ENCODE measurements around the gene CAPN6.

The CAPN6 gene

DNA sequence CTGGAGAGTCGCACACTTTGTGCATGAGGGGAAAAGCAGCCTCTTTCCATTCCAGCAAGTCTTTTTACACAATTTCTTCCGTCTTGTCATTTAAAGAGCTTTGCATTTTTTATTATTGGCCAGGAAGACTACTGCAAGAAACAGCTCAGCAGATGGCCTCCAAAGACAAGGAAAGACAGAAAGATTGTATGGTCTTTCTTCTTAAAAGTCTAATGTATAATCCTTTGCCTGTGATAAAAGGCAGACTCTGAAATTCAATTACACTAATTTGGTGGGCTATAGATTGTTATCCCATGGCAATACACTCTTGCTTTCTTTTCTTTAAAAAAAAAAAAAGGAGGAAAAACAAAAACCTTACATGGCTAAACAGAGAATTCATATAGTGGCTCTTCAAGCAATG is 5.9 kb downstream of the CAPN6 start:
- TF ChIP-seq MYC (IDR thresholded peaks at IDR 0.05; ENCODE audit: low read depth, low read length) (no peak), POLR2A (IDR thresholded peaks at IDR 0.05; ENCODE audit: extremely low read depth, insufficient read length) (no peak)
- TF ChIP-seq, protein P1, sequence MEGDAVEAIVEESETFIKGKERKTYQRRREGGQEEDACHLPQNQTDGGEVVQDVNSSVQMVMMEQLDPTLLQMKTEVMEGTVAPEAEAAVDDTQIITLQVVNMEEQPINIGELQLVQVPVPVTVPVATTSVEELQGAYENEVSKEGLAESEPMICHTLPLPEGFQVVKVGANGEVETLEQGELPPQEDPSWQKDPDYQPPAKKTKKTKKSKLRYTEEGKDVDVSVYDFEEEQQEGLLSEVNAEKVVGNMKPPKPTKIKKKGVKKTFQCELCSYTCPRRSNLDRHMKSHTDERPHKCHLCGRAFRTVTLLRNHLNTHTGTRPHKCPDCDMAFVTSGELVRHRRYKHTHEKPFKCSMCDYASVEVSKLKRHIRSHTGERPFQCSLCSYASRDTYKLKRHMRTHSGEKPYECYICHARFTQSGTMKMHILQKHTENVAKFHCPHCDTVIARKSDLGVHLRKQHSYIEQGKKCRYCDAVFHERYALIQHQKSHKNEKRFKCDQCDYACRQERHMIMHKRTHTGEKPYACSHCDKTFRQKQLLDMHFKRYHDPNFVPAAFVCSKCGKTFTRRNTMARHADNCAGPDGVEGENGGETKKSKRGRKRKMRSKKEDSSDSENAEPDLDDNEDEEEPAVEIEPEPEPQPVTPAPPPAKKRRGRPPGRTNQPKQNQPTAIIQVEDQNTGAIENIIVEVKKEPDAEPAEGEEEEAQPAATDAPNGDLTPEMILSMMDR (IDR thresholded peaks at IDR 0.05; ENCODE audit: low read depth, low read length): no peak
- TF ChIP-seq, protein P2, sequence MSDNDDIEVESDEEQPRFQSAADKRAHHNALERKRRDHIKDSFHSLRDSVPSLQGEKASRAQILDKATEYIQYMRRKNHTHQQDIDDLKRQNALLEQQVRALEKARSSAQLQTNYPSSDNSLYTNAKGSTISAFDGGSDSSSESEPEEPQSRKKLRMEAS (IDR thresholded peaks at IDR 0.05; ENCODE audit: low read depth, low read length): no peak
- H3K4me3 ChIP-seq (ENCODE audit: low read depth, low read length): no peak overlapping the region
- DNase-seq (ENCODE audit: low read depth): no peak

DNA sequence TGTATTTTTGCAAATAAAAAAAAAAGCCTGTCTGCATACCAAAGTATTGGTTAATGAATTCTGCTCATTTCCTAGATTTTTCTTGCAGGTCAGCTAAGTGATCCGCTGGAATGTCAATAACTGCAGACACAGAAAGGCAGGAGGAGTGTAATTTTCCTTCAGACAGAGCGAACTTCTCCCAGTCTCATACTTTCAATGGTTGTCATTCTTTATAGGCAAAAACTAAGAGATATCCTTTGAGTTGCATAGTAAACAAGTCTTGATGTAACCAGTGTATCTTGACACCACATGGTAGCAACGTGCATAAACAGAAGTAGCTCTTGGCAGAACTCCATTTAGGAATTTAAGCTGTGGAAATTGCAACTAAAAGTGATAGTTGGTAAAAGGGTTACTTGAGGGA is 8.2 kb downstream of the CAPN6 start:
- no peak for DNase-seq (ENCODE audit: low read depth)
- H3K4me3 ChIP-seq (ENCODE audit: low read depth, low read length): no peak overlapping the region
- TF ChIP-seq MYC (IDR thresholded peaks at IDR 0.05; ENCODE audit: low read depth, low read length): no peak
- TF ChIP-seq, protein P2 (IDR thresholded peaks at IDR 0.05; ENCODE audit: low read depth, low read length): no peak
- TF ChIP-seq, protein P1 (IDR thresholded peaks at IDR 0.05; ENCODE audit: low read depth, low read length): no peak
- TF ChIP-seq POLR2A (IDR thresholded peaks at IDR 0.05; ENCODE audit: extremely low read depth, insufficient read length): no peak

DNA sequence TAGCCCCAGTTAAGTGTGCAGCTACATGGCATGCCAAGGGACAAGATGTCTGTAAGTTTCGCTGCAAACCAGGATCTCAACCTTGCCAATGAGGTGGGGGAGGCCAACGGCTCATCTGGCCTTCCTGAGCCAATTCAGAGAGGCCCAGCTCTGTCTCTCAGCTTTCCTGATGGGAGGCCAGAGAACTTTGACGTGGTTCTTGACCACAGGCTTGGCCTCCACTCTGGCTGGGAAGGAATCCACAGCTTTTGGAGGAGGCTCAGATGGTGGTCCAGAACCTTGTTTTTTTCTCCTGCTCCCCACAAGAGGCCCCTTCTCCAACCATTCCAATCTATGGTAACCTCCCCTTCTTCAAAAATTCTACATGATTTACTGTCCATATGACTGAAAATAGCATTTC is 9.8 kb downstream of the CAPN6 start:
- DNase-seq (ENCODE audit: low read depth): no peak
- no peak overlapping the region for H3K4me3 ChIP-seq (ENCODE audit: low read depth, low read length)
- no peak for TF ChIP-seq POLR2A (IDR thresholded peaks at IDR 0.05; ENCODE audit: extremely low read depth, insufficient read length)
- TF ChIP-seq, protein P1 (IDR thresholded peaks at IDR 0.05; ENCODE audit: low read depth, low read length): no peak
- TF ChIP-seq, protein P2 (IDR thresholded peaks at IDR 0.05; ENCODE audit: low read depth, low read length): no peak
- TF ChIP-seq MYC (IDR thresholded peaks at IDR 0.05; ENCODE audit: low read depth, low read length): no peak

DNA sequence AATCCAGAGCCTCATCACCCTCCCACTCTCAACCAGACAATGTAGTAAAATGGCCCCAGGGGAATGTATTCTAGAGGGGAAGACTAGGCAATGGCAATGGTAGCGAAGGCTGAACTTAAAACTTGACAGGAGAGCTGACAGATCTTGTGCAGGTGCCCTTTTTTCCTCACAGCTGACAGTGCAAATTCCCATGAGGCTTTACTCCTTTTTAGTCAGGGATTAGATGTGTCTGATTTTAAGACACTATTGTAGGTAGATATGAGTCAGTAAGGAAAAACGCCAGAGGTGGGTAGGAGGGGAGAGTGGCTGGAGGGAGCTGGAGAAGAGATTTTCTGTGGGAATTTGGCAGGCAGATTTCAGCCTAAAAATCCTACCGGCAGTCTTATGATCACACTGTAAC is 10.7 kb downstream of the CAPN6 start:
- TF ChIP-seq MYC (IDR thresholded peaks at IDR 0.05; ENCODE audit: low read depth, low read length): no peak
- TF ChIP-seq, protein P1 (IDR thresholded peaks at IDR 0.05; ENCODE audit: low read depth, low read length): no peak
- TF ChIP-seq POLR2A (IDR thresholded peaks at IDR 0.05; ENCODE audit: extremely low read depth, insufficient read length): no peak
- TF ChIP-seq, protein P2 (IDR thresholded peaks at IDR 0.05; ENCODE audit: low read depth, low read length): no peak
- no peak for DNase-seq (ENCODE audit: low read depth)
- no peak overlapping the region for H3K4me3 ChIP-seq (ENCODE audit: low read depth, low read length)

DNA sequence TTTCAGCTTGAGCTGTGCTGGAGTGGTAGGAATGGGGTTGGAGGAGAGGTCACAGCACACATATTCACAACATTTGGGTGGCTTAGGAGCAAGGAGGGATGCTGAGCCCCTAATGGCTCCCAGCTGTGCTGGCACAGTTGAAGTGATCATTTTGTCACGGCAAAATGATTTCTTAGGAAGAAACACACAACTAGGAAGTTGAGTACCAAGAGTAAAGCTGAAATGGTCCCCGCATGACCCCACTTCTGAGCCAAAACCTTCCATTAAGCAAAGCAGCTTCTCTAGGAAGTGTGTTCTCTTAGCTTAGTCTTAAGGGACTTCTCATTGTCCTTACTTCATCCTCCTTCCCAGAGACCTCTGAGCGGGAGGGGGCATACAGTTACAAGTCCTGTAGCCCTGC is 12.6 kb downstream of the CAPN6 start:
- DNase-seq (ENCODE audit: low read depth): no peak
- TF ChIP-seq, protein P1 (IDR thresholded peaks at IDR 0.05; ENCODE audit: low read depth, low read length): no peak
- TF ChIP-seq MYC (IDR thresholded peaks at IDR 0.05; ENCODE audit: low read depth, low read length) (no peak), POLR2A (IDR thresholded peaks at IDR 0.05; ENCODE audit: extremely low read depth, insufficient read length) (no peak)
- TF ChIP-seq, protein P2 (IDR thresholded peaks at IDR 0.05; ENCODE audit: low read depth, low read length): no peak
- no peak overlapping the region for H3K4me3 ChIP-seq (ENCODE audit: low read depth, low read length)

All from NB4 (cell line).